ENCODE data around the gene CBR3. TPM values are rescaled to one million over a fixed set of nuclear protein-coding genes. Genes with fewer than 3 reads are reported as not detected.
A peak's percentile ranks its signal among the peaks of the same experiment; 100 is the strongest.

Gene CBR3
- total RNA-seq, 1 experiment from 2014 or later: 8.3 TPM

GRCh38 chr21:36156815-36157670 lies 22.2 kb downstream of the CBR3 start, which contains the start of gene DOP1B:
DOP1B (plus strand) TSS chr21:36156824; CDS start chr21:36164734, 7,910 bp downstream.
- peak; percentile 85 for DNase-seq
- H3K36me3 ChIP-seq (replicated peaks; ENCODE audit: control insufficient read depth, insufficient read depth, low read length): no peaks in the 10 kb centered on the region
- peak within 1 kb of the TSS; percentile 73 for H3K4me3 ChIP-seq (ENCODE audit: insufficient read depth, low read depth, low read length)
- peaks cover 24% of the 10 kb centered on the region for H3K27me3 ChIP-seq (ENCODE audit: control insufficient read depth, insufficient read depth, low read length)

- H3K4me3 ChIP-seq (ENCODE audit: insufficient read depth, low read depth, low read length): no peak overlapping the region
- peaks cover 24% of the 10 kb centered on the region for H3K27me3 ChIP-seq (ENCODE audit: control insufficient read depth, insufficient read depth, low read length)
- DNase-seq: no peak
- no peaks in the 10 kb centered on the region for H3K36me3 ChIP-seq (replicated peaks; ENCODE audit: control insufficient read depth, insufficient read depth, low read length)
Observed at GRCh38 chr21:36159356-36159921, 24.6 kb downstream of the CBR3 start.

GRCh38 chr21:36160850-36161178 lies 25.9 kb downstream of the CBR3 start:
- peaks cover 16% of the 10 kb centered on the region for H3K27me3 ChIP-seq (ENCODE audit: control insufficient read depth, insufficient read depth, low read length)
- H3K36me3 ChIP-seq (replicated peaks; ENCODE audit: control insufficient read depth, insufficient read depth, low read length): no peaks in the 10 kb centered on the region
- DNase-seq: no peak
- H3K4me3 ChIP-seq (ENCODE audit: insufficient read depth, low read depth, low read length): no peak overlapping the region

GRCh38 chr21:36162631-36163030 lies 27.8 kb downstream of the CBR3 start:
- H3K27me3 ChIP-seq (ENCODE audit: control insufficient read depth, insufficient read depth, low read length): peaks cover 6% of the 10 kb centered on the region; the same call in 1 of the 2 replicates
- no peak for DNase-seq
- H3K36me3 ChIP-seq (replicated peaks; ENCODE audit: control insufficient read depth, insufficient read depth, low read length): no peaks in the 10 kb centered on the region
- H3K4me3 ChIP-seq (ENCODE audit: insufficient read depth, low read depth, low read length): no peak overlapping the region

- H3K36me3 ChIP-seq (replicated peaks; ENCODE audit: control insufficient read depth, insufficient read depth, low read length): no peaks in the 10 kb centered on the region
- H3K4me3 ChIP-seq (ENCODE audit: insufficient read depth, low read depth, low read length): no peak overlapping the region
- no peaks in the 10 kb centered on the region for H3K27me3 ChIP-seq (ENCODE audit: control insufficient read depth, insufficient read depth, low read length)
- DNase-seq: no peak
Observed at GRCh38 chr21:36163750-36164741, 29.2 kb downstream of the CBR3 start.

- Histone ChIP-seq H3K36me3 (replicated peaks; ENCODE audit: control insufficient read depth, insufficient read depth, low read length) (no peaks in the 10 kb centered on the region), H3K4me3 (ENCODE audit: insufficient read depth, low read depth, low read length) (no peak overlapping the region), H3K27me3 (ENCODE audit: control insufficient read depth, insufficient read depth, low read length) (no peaks in the 10 kb centered on the region)
- no peak for DNase-seq
Observed at GRCh38 chr21:36165356-36165755, 30.5 kb downstream of the CBR3 start.

GRCh38 chr21:36166705-36167104 lies 31.8 kb downstream of the CBR3 start:
- no peaks in the 10 kb centered on the region for H3K36me3 ChIP-seq (replicated peaks; ENCODE audit: control insufficient read depth, insufficient read depth, low read length)
- DNase-seq: no peak
- no peaks in the 10 kb centered on the region for H3K27me3 ChIP-seq (ENCODE audit: control insufficient read depth, insufficient read depth, low read length)
- no peak overlapping the region for H3K4me3 ChIP-seq (ENCODE audit: insufficient read depth, low read depth, low read length)

- no peak for DNase-seq
- Histone ChIP-seq H3K27me3 (ENCODE audit: control insufficient read depth, insufficient read depth, low read length) (no peaks in the 10 kb centered on the region), H3K36me3 (replicated peaks; ENCODE audit: control insufficient read depth, insufficient read depth, low read length) (no peaks in the 10 kb centered on the region), H3K4me3 (ENCODE audit: insufficient read depth, low read depth, low read length) (no peak overlapping the region)
Observed at GRCh38 chr21:36167541-36167940, 32.7 kb downstream of the CBR3 start.

- Histone ChIP-seq H3K4me3 (ENCODE audit: insufficient read depth, low read depth, low read length) (no peak overlapping the region), H3K27me3 (ENCODE audit: control insufficient read depth, insufficient read depth, low read length) (no peaks in the 10 kb centered on the region), H3K36me3 (replicated peaks; ENCODE audit: control insufficient read depth, insufficient read depth, low read length) (no peaks in the 10 kb centered on the region)
- DNase-seq: no peak
Observed at GRCh38 chr21:36169470-36170128, 34.7 kb downstream of the CBR3 start.

GRCh38 chr21:36170823-36171222 lies 35.9 kb downstream of the CBR3 start:
- Histone ChIP-seq H3K36me3 (replicated peaks; ENCODE audit: control insufficient read depth, insufficient read depth, low read length) (no peaks in the 10 kb centered on the region; the same call in 1 of the 2 replicates), H3K27me3 (ENCODE audit: control insufficient read depth, insufficient read depth, low read length) (no peaks in the 10 kb centered on the region), H3K4me3 (ENCODE audit: insufficient read depth, low read depth, low read length) (no peak overlapping the region)
- DNase-seq: no peak

GRCh38 chr21:36171336-36171735 lies 36.5 kb downstream of the CBR3 start:
- no peak for DNase-seq
- Histone ChIP-seq H3K27me3 (ENCODE audit: control insufficient read depth, insufficient read depth, low read length) (no peaks in the 10 kb centered on the region), H3K4me3 (ENCODE audit: insufficient read depth, low read depth, low read length) (no peak overlapping the region), H3K36me3 (replicated peaks; ENCODE audit: control insufficient read depth, insufficient read depth, low read length) (no peaks in the 10 kb centered on the region; the same call in 1 of the 2 replicates)

- Histone ChIP-seq H3K4me3 (ENCODE audit: insufficient read depth, low read depth, low read length) (no peak overlapping the region), H3K27me3 (ENCODE audit: control insufficient read depth, insufficient read depth, low read length) (no peaks in the 10 kb centered on the region), H3K36me3 (replicated peaks; ENCODE audit: control insufficient read depth, insufficient read depth, low read length) (no peaks in the 10 kb centered on the region; the same call in 1 of the 2 replicates)
- no peak for DNase-seq
Observed at GRCh38 chr21:36171741-36172331, 37.0 kb downstream of the CBR3 start.

- no peak overlapping the region for H3K4me3 ChIP-seq (ENCODE audit: insufficient read depth, low read depth, low read length)
- H3K36me3 ChIP-seq (replicated peaks; ENCODE audit: control insufficient read depth, insufficient read depth, low read length): no peaks in the 10 kb centered on the region; the same call in 1 of the 2 replicates
- DNase-seq: no peak
- H3K27me3 ChIP-seq (ENCODE audit: control insufficient read depth, insufficient read depth, low read length): no peaks in the 10 kb centered on the region
Observed at GRCh38 chr21:36174780-36175179, 39.9 kb downstream of the CBR3 start.

Data from H7 (cell line).